NCI-H2029 (cell line): Measurements from ENCODE around the gene OR8B2.
A peak's percentile ranks its signal among the peaks of the same experiment; 100 is the strongest.
"Not testable (repeated sequence)": the region's sequence is repeated elsewhere in the genome, so short reads cannot be mapped to it uniquely, and the experiment has no call there.

Source experiments
- DNase-seq: peaks from one replicate; lab custom pipeline; 2025; lab: John Stamatoyannopoulos, UW

Gene OR8B2

GRCh38 chr11:124384399-124384798 lies at the start of gene OR8B2:
Gene OR8B2 (minus strand): TSS chr11:124384499. CDS start chr11:124383343, 1,156 bp downstream.
- DNase-seq, result no peak

- DNase-seq, result no peak
Measured at GRCh38 chr11:124429599-124429998, 45.3 kb upstream of the OR8B2 start.

GRCh38 chr11:124424384-124424921 lies 40.2 kb upstream of the OR8B2 start, which contains the start of gene OR8B4:
Gene OR8B4 (minus strand): TSS chr11:124424871. CDS start chr11:124424871, 0 bp downstream.
- no peak for DNase-seq

GRCh38 chr11:124421043-124421442 lies 36.7 kb upstream of the OR8B2 start:
- DNase-seq, result no peak

GRCh38 chr11:124415356-124415923 lies 31.1 kb upstream of the OR8B2 start:
- DNase-seq, result peak; percentile 2

GRCh38 chr11:124409906-124410305 lies 25.6 kb upstream of the OR8B2 start:
- no peak for DNase-seq

- no peak for DNase-seq
Measured at GRCh38 chr11:124405581-124405980, 21.3 kb upstream of the OR8B2 start.

GRCh38 chr11:124403186-124403585 lies 18.9 kb upstream of the OR8B2 start:
- not testable (repeated sequence) for DNase-seq

- DNase-seq, result peak; percentile 8
Measured at GRCh38 chr11:124402326-124402922, 18.1 kb upstream of the OR8B2 start.

- DNase-seq, result no peak
Measured at GRCh38 chr11:124398924-124399323, 14.6 kb upstream of the OR8B2 start, which contains the start of gene OR8B3. Gene OR8B3 (minus strand): TSS chr11:124399024. CDS start chr11:124397351, 1,673 bp downstream.

GRCh38 chr11:124396847-124397246 lies 12.5 kb upstream of the OR8B2 start:
- DNase-seq, result not testable (repeated sequence)

GRCh38 chr11:124394408-124394807 lies 10.1 kb upstream of the OR8B2 start:
- DNase-seq, result no peak

- DNase-seq, result not testable (repeated sequence)
Measured at GRCh38 chr11:124382857-124383256, 1.4 kb downstream of the OR8B2 start.

GRCh38 chr11:124380585-124380984 lies 3.7 kb downstream of the OR8B2 start:
- no peak for DNase-seq

- no peak for DNase-seq
Measured at GRCh38 chr11:124376280-124376679, 8.0 kb downstream of the OR8B2 start.

- no peak for DNase-seq
Measured at GRCh38 chr11:124359566-124359965, 24.7 kb downstream of the OR8B2 start.

GRCh38 chr11:124346311-124346955 lies 37.9 kb downstream of the OR8B2 start:
- no peak for DNase-seq

GRCh38 chr11:124344346-124344745 lies 40.0 kb downstream of the OR8B2 start:
- no peak for DNase-seq

- DNase-seq, result no peak
Measured at GRCh38 chr11:124340142-124340447, 44.2 kb downstream of the OR8B2 start.

GRCh38 chr11:124339396-124340141 lies 44.7 kb downstream of the OR8B2 start:
- no peak for DNase-seq
